GM12864 (cell line): ENCODE data around the gene DCHS1.

ENCODE experiments used
- DNase-seq: peaks from one replicate; pipeline ENCODE4 v3.0.0-alpha.2; 2011; ENCODE audit warnings: low read depth
- H3K4me3 ChIP-seq: 2 replicates; pipeline ENCODE4 v1.5.1; 2011; ENCODE audit warnings: mild to moderate bottlenecking, low read depth, low read length, control low read depth
- TF ChIP-seq, protein P1 (sequence below): IDR thresholded peaks from 2 replicates; pipeline ENCODE4 v1.5.1; 2011; ENCODE audit warnings: low read depth, mild to moderate bottlenecking, moderate library complexity, low read length, control low read depth, inconsistent platforms; ENCODE audit errors: missing control alignments

The DCHS1 gene

DNA sequence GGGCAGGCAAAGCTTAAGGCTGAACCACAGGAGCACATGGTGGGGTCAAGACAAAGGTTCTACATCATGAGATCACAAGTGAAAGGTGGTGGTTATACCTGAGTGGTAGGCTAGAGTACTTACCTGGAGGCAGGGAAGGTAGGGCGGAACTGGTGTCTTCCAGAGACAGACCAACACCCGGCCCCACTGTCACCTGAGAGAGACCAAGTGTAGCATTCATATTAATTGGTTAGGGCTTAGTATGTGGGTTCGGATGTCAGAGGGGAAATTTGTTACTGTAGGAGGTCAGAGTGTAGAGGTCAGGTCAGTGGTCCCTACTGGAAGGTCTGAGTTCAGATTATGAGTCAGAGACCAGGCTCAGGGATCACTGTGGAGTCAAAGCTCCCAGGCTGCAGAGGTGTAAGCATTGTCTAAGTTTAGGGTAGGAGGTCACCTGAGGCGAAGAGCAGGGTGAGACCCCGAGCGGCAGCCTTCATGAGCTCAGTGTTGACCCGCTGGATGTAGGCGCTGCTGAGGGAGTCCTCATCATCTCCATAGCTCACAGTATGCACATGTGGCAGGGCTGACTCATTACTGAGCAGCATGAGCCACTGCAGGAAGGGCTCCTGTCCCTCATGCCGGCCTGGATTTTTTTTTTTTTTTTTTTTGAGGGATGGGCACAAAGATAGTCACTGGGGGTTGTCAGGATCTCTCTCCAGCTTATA lies 39.6 kb downstream of the DCHS1 start:
- DNase-seq = no peak
- H3K4me3 ChIP-seq = no peak overlapping the region
- TF ChIP-seq, protein P1, sequence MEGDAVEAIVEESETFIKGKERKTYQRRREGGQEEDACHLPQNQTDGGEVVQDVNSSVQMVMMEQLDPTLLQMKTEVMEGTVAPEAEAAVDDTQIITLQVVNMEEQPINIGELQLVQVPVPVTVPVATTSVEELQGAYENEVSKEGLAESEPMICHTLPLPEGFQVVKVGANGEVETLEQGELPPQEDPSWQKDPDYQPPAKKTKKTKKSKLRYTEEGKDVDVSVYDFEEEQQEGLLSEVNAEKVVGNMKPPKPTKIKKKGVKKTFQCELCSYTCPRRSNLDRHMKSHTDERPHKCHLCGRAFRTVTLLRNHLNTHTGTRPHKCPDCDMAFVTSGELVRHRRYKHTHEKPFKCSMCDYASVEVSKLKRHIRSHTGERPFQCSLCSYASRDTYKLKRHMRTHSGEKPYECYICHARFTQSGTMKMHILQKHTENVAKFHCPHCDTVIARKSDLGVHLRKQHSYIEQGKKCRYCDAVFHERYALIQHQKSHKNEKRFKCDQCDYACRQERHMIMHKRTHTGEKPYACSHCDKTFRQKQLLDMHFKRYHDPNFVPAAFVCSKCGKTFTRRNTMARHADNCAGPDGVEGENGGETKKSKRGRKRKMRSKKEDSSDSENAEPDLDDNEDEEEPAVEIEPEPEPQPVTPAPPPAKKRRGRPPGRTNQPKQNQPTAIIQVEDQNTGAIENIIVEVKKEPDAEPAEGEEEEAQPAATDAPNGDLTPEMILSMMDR = no peak

DNA sequence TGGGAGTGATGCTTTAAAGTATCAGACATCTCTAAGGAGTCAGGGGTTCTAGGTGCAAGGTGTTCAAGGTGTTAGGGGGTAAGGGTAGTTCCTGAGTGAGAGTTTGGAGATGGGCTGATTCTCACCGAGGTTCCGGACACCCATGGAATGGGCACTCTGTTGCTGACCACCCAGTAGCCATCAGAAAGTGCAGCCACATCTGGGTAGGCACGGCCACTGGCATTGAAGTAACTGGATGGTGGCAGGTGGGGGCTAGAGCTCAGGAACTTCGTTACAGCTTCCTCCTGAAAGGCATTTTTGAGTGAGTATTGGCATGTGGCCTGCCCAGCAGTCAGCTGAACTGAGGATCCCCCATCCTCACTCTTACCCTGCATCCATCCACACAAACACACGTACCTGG lies 40.6 kb downstream of the DCHS1 start:
- H3K4me3 ChIP-seq = no peak overlapping the region
- no peak for DNase-seq
- TF ChIP-seq, protein P1 = no peak

DNA sequence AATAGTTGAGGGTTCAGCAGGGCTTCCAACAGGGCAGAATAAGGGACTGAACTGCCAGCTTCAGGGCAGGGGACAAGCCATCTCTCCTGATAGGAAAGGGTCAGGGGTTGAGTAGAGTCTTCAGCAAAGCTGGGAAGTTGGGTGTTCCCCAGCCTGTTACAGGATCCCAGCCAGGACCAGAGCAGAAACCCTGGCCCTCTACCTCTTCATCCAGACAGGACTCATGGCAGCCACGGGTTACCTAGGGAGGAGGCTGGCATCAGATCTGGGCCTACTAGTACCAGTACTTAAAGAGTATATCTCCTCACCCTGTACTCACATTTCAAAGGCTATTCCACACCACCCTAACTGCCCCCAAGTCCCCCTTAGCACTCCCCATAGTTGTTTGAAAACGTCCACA lies 41.2 kb downstream of the DCHS1 start:
- H3K4me3 ChIP-seq = no peak overlapping the region
- DNase-seq = no peak
- TF ChIP-seq, protein P1 = no peak

DNA sequence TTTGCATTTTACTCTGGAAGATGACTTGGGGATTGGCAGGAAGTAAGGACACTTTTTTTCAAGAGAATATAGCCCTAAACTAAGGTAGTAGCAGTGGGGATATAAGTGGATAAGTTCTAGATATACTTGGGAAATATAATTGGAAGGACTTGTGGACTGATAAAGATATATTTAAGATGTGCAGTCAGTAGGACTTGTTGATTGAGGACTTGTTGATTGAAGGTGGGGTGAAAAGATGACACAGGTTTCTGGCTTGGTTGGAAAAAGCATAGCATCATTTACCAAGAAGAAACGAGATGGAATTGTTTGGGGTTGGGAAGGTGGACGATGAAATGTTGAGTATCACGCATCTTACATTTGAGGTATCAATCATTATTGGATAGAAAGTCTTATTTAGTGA lies 42.1 kb downstream of the DCHS1 start:
- H3K4me3 ChIP-seq = no peak overlapping the region

DNA sequence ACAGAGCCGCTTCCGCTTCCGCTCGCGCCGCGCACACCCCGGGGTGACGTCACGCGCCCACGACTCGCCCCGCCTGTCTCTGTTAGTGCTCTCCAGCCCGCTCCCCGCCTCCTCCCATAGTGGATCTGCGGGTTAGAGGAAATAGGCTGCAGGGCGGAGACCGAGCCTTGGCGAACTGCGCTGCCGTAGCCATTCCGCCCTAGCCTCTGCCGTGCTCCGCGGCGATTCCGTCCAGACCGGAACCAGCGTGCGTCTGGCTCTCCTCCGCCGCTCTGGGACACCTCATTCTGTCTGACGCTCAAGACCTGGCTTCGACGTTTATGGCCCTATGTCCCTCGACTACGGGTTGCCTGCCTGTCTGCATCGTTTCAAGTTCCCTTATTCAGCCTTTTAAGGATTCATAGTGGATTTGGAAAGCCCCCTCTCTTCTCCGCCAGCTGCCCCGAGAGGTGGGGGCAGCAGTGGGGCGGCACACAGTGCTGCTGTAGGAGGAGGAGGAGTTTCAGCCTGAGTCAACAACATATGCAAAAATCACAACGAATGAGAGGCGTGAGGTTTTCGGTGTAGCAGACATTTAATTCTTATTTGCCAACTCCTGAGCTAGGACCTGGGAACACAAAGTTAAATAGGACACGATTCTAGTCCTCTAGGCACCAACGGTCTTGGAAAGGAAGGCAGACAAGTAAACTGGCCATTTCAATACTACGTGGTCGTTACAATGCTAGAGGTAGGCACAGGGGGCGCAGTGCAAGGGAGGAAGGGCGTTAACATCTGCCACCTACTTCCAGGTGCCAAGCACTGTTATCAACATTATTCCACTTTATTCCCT lies 43.2 kb downstream of the DCHS1 start, which contains the start of gene TAF10:
TSS of gene TAF10 (minus strand) at position 4 of the 829 bp plus-strand sequence. CDS start 27 bp downstream, outside the sequence.
- H3K4me3 ChIP-seq = peak within 1 kb of the TSS; percentile 87
- peak; percentile 81 for DNase-seq
- TF ChIP-seq, protein P1 = peak; percentile 67

More for the DNA sequence above, 42.1 kb downstream of the DCHS1 start:
- TF ChIP-seq, protein P1 = no peak
- no peak for DNase-seq

DNA sequence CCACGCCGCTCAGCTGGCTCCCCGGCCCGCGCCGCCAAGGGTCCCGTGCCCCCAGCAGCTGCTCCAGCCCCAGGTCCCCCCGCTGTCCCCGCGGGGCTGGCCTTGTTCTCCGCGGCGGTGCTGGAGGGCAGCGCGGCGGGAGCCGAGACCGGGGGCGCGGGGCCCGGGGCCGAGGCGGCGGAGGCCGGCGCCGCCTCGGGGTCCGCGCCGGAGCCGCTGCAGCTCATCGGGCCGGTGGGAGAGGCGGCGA lies 43.7 kb downstream of the DCHS1 start:
- H3K4me3 ChIP-seq = peak overlapping the region; percentile 87
- no peak for DNase-seq
- TF ChIP-seq, protein P1 = no peak
